ENCODE data around the gene NR5A1. TPM values are rescaled to one million over a fixed set of nuclear protein-coding genes. Genes with fewer than 3 reads are reported as not detected.

Gene NR5A1
- polyA plus RNA-seq, 2 of the 4 experiments (the other 2 are of a cell fraction) = not detected

DNA sequence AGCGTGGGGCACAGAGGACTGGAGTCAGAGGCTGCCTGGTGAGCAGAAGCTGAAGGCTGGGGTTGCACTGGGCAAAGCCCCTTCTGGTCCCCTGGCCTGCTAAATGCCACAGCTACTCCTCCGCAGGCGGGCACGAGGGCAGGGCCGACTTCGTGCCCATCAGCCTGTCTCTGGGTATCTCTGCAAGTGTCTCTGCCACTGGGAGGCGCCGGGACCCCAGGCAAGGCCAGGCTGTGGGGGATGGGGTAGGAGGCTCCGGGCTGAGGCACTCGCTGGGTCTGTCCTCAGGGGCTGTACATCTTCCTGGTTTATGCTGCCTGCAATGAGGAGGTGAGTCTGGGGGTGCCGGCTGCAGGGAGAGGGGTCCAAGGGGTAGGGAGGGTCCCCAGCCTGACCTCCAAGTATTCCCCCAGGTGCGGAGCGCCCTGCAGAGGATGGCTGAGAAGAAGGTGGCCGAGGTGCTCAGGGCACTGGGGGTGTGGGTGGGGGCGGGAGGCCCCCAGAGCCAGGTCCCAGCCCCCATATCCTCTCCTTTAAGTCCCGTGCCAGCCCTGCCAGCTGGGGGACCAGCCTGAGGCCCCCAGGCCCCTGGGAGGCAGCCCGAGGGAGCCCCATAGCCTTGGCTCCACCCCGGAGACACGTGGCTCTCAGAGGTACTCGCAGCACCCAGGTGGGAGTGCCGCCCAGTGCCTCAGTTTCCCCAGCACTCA is 31.9 kb downstream of the NR5A1 start:
- peak in 1 of 2 experiments; percentile 16; a peak in 3 of 6 replicates for ATAC-seq
- POLR2A ChIA-PET = no interaction called here
- Histone ChIP-seq H3K4me2 (no peak overlapping the region), H3K9me3 (no peaks in the 10 kb centered on the region), H3K27ac (no peak overlapping the region), H3K4me3 (no peak overlapping the region), H3K4me1 (peaks cover 7% of the 10 kb centered on the region; the same call in 2 of the 3 replicates)
- DNase-seq (ENCODE audit: low read depth in 1 of 2, low spot score in 1 of 2) = no peak
- FAIRE-seq = no peak
- CTCF ChIA-PET = interaction anchor here (1.1 to 2.0 kb wide), 7 partner anchors 9 to 62 kb away, joined by 3 to 8 read pairs (median 5); no protein-coding TSS in a partner anchor
- TF ChIP-seq KDM1A (IDR thresholded peaks at IDR 0.05; ENCODE audit: low read depth) (no peak), SREBF2 (IDR thresholded peaks at IDR 0.05) (no peak), POLR2AphosphoS2 (conservative IDR thresholded peaks at IDR 0.05; ENCODE audit: low read length) (no peak), RAD21 (conservative IDR thresholded peaks at IDR 0.05 in 1 of 2, IDR thresholded peaks at IDR 0.05 in 1 of 2) (peak in 1 of 2 experiments; percentile 38; a peak in 2 of 5 replicates)
- 67% methylated on average over 13 of the region's 21 CpGs for WGBS (ENCODE audit: missing lambda C conversion rate)

DNA sequence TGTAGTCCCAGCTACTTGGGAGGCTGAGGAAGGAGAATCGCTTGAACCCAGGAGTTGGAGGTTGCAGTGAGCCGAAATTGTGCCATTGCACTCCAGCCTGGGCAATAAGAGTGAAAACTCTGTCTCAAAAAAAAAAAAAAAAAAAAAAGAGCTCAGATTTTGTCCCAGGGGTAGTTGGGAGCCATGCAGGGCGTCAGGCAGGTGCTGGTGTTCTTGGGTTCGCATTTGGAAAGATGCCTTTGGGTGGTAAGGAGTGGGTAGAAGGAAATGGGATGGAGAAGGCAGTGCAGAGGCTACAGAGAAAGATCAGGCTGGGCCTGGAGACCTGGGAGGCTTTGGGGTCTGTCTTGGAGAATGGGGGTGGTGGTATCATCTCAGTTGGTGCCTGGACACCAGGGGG is 33.0 kb downstream of the NR5A1 start:
- Histone ChIP-seq H3K9me3 (no peaks in the 10 kb centered on the region), H3K4me3 (no peak overlapping the region), H3K4me1 (peaks cover 7% of the 10 kb centered on the region; the same call in 2 of the 3 replicates), H3K27ac (no peak overlapping the region), H3K4me2 (no peak overlapping the region)
- no peak for FAIRE-seq
- 67% methylated on average over 4 of the region's 4 CpGs for WGBS (ENCODE audit: missing lambda C conversion rate)
- ATAC-seq = no peak
- TF ChIP-seq KDM5A (IDR thresholded peaks at IDR 0.05) (no peak), HOXB13 (CRISPR knock-in tag; IDR thresholded peaks at IDR 0.05; ENCODE audit: low read depth) (no peak), MAZ (IDR thresholded peaks at IDR 0.05; ENCODE audit: borderline replicate concordance, low read depth, low read length) (no peak), ZFP36 (IDR thresholded peaks at IDR 0.05; ENCODE audit: borderline replicate concordance, partially characterized antibody) (peak; percentile 46)
- no peak for DNase-seq (ENCODE audit: low read depth in 1 of 2, low spot score in 1 of 2)
- ChIA-PET CTCF (interaction anchor here (0.7 to 2.0 kb wide), 6 partner anchors 10 to 63 kb away, joined by 3 to 8 read pairs (median 4); no protein-coding TSS in a partner anchor), POLR2A (no interaction called here)

DNA sequence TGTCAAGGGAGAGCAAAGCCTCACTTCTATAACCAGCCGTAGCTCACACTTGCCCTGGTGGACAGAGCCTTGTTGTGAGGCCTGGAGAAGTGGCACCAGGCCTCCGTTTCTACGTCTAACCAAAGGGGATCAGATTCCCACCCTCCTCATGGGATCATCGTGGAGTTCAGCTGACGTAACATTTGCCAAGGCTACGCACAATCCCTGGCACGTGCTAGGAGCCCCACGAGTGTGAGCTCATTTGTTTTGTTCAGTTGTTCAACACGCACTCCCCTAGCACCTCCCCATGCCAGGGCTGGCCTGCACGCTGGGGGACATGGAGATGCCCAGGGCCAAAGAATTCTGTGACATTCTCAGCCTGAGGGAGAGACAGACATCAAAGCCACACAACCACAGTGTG is 33.9 kb downstream of the NR5A1 start:
- Histone ChIP-seq H3K9me3 (no peaks in the 10 kb centered on the region), H3K4me1 (peaks cover 7% of the 10 kb centered on the region; the same call in 2 of the 3 replicates), H3K4me2 (no peak overlapping the region), H3K4me3 (no peak overlapping the region), H3K27ac (no peak overlapping the region)
- CTCF ChIA-PET = interaction anchor here (0.9 to 1.4 kb wide), 5 partner anchors 16 to 78 kb away, joined by 3 to 4 read pairs (median 3); no protein-coding TSS in a partner anchor
- DNase-seq (ENCODE audit: low read depth in 1 of 2, low spot score in 1 of 2) (no peak), ATAC-seq (no peak), FAIRE-seq (no peak)
- POLR2A ChIA-PET = no interaction called here
- no peak for TF ChIP-seq GATA3 (IDR thresholded peaks at IDR 0.05; ENCODE audit: borderline replicate concordance)
- TF ChIP-seq RFX5 (IDR thresholded peaks at IDR 0.05) = no peak
- TF ChIP-seq ZFP36 (IDR thresholded peaks at IDR 0.05; ENCODE audit: borderline replicate concordance, partially characterized antibody) = no peak
- TF ChIP-seq, protein P1, sequence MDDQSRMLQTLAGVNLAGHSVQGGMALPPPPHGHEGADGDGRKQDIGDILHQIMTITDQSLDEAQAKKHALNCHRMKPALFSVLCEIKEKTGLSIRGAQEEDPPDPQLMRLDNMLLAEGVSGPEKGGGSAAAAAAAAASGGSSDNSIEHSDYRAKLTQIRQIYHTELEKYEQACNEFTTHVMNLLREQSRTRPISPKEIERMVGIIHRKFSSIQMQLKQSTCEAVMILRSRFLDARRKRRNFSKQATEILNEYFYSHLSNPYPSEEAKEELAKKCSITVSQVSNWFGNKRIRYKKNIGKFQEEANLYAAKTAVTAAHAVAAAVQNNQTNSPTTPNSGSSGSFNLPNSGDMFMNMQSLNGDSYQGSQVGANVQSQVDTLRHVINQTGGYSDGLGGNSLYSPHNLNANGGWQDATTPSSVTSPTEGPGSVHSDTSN (IDR thresholded peaks at IDR 0.05) = no peak
- TF ChIP-seq, protein P2, sequence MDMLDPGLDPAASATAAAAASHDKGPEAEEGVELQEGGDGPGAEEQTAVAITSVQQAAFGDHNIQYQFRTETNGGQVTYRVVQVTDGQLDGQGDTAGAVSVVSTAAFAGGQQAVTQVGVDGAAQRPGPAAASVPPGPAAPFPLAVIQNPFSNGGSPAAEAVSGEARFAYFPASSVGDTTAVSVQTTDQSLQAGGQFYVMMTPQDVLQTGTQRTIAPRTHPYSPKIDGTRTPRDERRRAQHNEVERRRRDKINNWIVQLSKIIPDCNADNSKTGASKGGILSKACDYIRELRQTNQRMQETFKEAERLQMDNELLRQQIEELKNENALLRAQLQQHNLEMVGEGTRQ (IDR thresholded peaks at IDR 0.05) = no peak
- no peak for TF ChIP-seq RNF2 (IDR thresholded peaks at IDR 0.05; ENCODE audit: borderline replicate concordance, low read depth)
- no peak for TF ChIP-seq HOXB13 (CRISPR knock-in tag; IDR thresholded peaks at IDR 0.05; ENCODE audit: low read depth)
- WGBS (ENCODE audit: missing lambda C conversion rate) = 78% methylated on average over 10 of the region's 10 CpGs

DNA sequence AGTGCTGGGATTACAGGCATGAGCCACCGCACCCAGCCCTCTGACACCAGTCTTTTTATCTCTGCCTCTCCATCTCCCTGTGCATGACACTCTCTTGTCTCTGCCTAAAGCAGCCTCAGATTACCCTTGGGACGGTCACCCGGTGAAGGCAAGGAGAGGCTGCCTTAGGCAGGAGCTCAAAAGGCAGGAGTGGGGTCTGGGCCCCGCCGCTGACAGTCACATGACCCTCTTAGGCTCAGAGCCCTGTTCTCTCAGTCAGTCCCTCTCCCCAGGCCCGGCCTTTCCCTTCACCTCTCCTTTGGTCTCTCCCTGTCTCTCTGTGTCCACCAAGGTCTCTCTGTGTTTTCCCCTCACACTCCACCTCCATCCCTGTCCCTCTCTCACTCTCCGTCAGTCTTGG is 34.4 kb downstream of the NR5A1 start:
- Histone ChIP-seq H3K4me2 (no peak overlapping the region), H3K27ac (no peak overlapping the region), H3K9me3 (no peaks in the 10 kb centered on the region), H3K4me1 (peaks cover 7% of the 10 kb centered on the region; the same call in 2 of the 3 replicates), H3K4me3 (no peak overlapping the region)
- CTCF ChIA-PET = interaction anchor here (0.9 to 1.4 kb wide), 5 partner anchors 9 to 79 kb away, joined by 3 to 4 read pairs (median 3); no protein-coding TSS in a partner anchor
- DNase-seq (ENCODE audit: low read depth in 1 of 2, low spot score in 1 of 2) = no peak
- no peak for ATAC-seq
- POLR2A ChIA-PET = no interaction called here
- no peak for TF ChIP-seq SMC3 (IDR thresholded peaks at IDR 0.05)
- no peak for TF ChIP-seq CHD4 (IDR thresholded peaks at IDR 0.05; ENCODE audit: borderline replicate concordance)
- TF ChIP-seq FOSB (CRISPR knock-in tag; IDR thresholded peaks at IDR 0.05) = no peak
- TF ChIP-seq EP300 (IDR thresholded peaks at IDR 0.05) = no peak
- TF ChIP-seq ZSCAN20 (CRISPR knock-in tag; IDR thresholded peaks at IDR 0.05) = no peak
- TF ChIP-seq BHLHE40 (IDR thresholded peaks at IDR 0.05; ENCODE audit: low read depth, low read length) = no peak
- no peak for TF ChIP-seq CBX2 (IDR thresholded peaks at IDR 0.05; ENCODE audit: borderline replicate concordance, low read depth)
- TF ChIP-seq ESRRA (IDR thresholded peaks at IDR 0.05; ENCODE audit: borderline replicate concordance, low read length) = no peak
- no peak for TF ChIP-seq FOSL2 (IDR thresholded peaks at IDR 0.05)
- no peak for TF ChIP-seq FOSL2 (CRISPR knock-in tag; IDR thresholded peaks at IDR 0.05)
- TF ChIP-seq, protein P2 (IDR thresholded peaks at IDR 0.05) = no peak
- TF ChIP-seq, protein P3, sequence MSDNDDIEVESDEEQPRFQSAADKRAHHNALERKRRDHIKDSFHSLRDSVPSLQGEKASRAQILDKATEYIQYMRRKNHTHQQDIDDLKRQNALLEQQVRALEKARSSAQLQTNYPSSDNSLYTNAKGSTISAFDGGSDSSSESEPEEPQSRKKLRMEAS (IDR thresholded peaks at IDR 0.05) = no peak
- no peak for TF ChIP-seq HOXA7 (CRISPR knock-in tag; IDR thresholded peaks at IDR 0.05)
- TF ChIP-seq, protein P4, sequence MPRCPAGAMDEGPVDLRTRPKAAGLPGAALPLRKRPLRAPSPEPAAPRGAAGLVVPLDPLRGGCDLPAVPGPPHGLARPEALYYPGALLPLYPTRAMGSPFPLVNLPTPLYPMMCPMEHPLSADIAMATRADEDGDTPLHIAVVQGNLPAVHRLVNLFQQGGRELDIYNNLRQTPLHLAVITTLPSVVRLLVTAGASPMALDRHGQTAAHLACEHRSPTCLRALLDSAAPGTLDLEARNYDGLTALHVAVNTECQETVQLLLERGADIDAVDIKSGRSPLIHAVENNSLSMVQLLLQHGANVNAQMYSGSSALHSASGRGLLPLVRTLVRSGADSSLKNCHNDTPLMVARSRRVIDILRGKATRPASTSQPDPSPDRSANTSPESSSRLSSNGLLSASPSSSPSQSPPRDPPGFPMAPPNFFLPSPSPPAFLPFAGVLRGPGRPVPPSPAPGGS (IDR thresholded peaks at IDR 0.05) = no peak
- TF ChIP-seq HDAC2 (IDR thresholded peaks at IDR 0.05) = no peak
- no peak for TF ChIP-seq POLR2AphosphoS2 (conservative IDR thresholded peaks at IDR 0.05; ENCODE audit: low read length)
- 62% methylated on average over 7 of the region's 7 CpGs for WGBS (ENCODE audit: missing lambda C conversion rate)
- FAIRE-seq = no peak

All from A549 (cell line).